GM21576 (cell line): ENCODE data around the gene ADAM22.

Source experiments
- ATAC-seq: cut with Tn5 transposase; IDR thresholded peaks from one replicate; pipeline ENCODE4 v1.9.1; 2021; ENCODE audit warnings: mild to moderate bottlenecking, moderate library complexity; ENCODE audit not compliant: unreplicated experiment

The ADAM22 gene

DNA sequence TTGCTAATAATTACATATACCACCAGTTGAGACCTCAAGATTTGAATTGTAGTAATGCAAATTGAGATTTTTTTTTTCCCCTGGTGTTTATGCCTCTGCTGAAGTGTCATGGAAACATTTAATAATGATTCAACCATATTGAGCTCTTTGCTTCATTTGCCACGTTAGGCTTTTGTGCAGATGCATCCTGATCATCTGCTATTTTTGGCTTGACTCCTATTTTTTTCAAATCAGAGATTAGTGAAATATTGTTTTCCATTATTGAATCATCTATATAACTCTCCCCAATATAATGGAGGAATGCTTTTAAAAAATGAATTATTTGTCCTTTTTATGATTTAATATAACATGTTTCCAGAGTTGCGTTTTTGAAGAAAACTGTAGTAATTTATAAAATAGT lies 170.7 kb downstream of the ADAM22 start:
- no peak for ATAC-seq

DNA sequence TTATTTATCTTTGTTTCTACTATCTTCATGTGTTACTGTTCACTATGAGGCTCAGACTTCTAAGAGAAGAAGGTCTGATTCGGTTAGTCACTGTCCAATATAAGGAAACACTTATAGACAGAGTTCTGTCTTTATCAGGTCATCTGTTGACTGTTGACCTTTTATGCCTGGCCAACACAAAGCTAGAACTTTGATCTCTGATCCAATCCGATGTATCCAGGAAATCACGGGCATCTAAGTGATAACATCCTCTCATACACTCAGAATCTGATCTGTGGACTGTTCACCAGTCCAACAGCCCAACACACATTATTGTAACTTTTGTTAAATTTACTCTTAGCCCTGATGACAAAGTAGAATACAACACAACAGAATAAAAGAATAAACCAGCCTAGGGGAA lies 171.2 kb downstream of the ADAM22 start:
- no peak for ATAC-seq

DNA sequence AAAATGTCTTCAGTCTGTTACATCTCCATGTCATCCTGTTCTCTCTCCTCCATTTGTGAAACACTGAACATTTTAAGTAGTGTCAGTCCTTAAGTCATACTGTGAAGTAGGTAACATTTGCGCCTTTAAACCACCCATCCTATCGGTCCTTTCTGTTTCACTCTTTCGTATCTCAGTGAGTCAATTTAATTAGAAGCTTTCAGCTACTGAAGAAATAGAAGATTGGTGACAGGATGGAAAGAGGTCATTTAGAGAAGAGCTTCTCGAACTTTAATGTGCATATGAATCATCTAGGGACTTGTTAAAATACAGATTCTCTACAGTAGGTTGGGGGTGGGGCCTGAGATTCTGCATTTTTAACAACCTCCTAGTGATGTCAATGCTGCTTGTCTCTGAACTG lies 172.4 kb downstream of the ADAM22 start:
- no peak for ATAC-seq

DNA sequence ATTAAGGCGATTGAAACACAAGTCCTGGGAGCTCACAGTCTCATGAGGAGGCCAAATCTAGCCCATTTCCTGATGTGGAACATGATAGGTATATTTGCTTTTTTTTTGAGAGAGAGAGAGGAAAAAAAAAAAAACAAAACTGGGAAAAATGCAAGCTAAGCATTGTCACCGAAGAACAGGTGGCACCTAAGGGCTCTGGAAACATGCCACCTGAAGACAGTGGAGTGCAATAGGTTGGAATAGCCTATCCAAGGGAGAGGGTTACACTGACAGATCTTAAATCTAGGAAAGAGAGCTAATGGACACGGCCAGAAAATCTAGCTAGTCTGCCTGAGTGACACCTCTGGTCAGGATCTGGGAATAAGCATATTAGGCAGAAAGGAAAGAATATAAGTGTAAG lies 175.6 kb downstream of the ADAM22 start:
- ATAC-seq: no peak

DNA sequence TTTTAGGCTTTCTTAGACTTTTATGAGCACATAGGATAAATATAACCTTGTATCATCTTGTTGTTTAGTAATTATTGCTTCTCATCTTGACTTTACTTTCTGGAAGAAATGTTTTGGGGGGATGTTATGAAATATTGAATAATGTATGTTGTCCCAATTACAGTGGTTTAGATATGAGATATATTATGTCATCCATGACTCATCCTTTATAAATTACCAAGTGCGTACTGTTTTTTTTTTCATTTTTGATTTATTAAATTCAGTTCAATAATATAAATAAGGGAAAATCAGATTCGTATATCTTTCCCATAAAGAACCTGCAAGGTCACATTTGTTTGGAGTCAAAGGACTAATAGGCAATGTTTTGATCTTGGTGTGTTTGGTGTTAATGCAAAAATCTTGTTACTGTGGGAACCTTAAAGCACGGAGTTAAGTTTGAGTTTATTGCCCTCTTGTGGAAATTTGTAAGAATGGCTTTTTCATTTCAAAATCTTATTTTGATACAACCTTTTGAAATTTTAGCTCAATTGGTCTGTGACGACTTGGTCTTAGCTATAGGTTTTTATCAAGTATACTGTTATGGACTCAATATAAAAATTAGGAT lies 177.2 kb downstream of the ADAM22 start:
- peak; percentile 67 for ATAC-seq

DNA sequence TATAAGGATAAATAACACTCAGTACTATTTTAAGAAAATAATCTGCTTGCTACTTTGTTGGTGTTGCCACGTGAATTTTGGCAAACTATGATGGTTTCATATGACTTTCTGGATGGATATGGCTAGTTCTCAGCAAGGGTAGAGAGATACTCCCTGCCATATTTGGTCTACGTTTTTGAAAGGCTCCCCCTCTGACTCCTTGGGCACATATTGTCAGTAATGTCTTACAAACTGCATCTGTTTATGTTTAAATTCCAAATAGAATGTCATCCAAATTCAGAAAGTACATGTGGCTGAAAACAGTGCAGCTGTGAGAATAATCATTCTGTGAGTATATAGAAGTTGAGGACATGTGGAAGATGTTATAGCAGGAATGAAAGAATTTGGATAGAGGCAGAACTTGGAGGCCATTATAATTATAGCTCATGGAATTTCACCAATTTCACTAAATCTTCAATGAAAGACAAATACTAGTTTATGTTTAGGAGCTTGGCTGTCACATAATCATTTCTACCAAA lies 178.0 kb downstream of the ADAM22 start:
- ATAC-seq: no peak

DNA sequence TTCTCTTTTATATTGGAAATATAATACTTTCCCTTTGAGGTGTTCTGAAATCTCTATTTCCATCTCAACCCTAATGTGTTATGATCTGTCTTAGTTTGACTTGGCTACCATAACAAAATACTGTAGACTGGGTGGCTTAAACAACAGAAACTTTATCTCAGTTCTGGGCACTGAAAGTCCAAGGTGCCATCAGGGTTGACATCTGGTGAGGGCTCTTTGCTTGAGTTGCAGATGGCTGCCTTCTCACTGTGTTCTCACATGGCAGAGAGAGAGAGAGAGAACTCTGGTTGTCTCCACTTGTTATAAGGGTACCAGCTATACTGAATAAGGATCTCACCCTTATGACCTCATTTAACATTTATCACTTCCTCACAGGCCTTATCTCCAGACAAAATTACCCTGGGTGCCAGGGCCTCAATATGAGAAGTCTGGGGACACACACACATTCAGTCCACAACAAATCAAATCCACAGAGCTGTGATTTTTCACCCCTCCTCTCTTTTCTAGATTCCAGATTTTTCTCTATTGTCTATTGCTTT lies 181.3 kb downstream of the ADAM22 start:
- ATAC-seq: no peak

DNA sequence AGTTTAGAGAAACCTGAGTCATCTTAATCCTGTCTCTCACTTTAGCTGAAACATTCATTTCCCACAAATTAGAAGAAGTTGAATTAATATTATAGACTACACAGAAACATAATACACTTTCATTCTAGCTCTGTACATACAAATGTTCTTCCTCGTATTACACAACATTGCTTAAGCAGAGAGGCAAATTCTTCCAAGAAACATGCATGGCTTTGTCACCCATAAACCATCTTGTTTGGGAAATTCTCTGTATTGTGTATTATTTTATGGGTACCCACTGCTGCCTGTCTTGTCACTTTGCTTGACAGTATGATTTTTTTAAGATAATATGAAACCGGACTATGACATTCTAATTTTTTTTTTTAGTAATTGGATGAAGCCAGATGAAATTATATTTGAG lies 181.8 kb downstream of the ADAM22 start:
- no peak for ATAC-seq

DNA sequence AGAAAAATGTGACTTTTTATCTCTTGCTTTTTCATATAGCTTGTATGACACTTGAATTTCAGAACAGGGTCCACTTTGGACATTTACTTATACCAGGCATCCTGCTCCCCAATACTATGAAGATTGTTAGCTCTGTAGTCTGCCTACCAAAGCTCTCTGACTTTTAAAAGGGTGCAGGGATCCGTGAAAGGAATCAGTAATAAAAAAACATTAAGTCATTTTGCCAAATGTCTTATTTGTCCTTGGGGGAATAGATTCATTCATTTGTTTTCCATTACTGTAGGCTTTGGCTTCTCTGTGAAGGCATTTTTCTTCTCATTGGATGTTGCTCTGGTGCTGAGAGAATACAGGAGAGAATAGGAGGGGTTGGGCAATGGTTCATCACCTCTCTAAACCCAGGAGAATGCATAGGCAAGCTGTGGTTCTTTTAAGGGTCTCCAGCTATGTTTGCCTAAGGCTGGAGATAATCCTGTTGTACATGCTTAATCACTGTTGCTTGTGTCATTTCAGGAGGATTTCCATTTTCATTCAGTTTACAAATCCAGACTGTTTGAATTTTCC lies 182.3 kb downstream of the ADAM22 start:
- no peak for ATAC-seq

DNA sequence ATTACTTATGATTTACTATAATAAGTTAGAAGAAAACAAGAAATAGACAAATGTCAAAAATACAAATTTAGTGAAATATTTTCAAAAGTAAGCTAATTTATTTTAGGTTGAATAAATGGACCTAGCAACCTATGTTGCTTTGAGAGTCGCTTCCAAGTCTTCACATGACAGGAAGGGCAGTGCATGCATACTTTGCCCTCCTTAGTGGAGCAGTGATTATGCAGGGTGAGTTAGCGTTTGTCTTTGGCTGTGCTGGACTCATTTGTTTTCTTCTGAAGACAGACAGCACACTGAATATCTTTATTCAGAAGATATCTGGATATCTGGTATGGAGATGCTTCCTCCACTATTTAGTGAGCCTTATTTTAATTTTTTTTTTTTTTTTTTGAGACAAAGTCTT lies 183.3 kb downstream of the ADAM22 start:
- ATAC-seq: no peak

DNA sequence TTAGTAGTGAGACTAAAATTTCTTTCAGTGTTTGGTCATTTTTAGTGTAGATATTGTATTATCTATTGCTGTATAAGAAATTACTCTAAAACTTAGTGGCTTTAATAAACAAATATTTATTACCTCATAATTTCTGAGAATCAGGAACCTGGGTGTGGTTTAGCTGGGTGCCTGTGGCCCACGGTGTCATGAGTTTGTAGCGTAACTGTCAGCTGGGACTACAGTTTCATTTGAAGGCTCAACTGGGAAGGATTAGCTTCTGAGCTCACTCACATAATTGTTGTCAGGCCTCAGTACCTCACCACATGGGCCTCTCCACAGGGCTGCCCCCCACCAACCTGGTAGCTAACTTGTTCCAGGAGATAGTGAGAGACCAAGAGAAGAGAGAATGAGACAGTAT lies 187.3 kb downstream of the ADAM22 start:
- ATAC-seq: no peak

DNA sequence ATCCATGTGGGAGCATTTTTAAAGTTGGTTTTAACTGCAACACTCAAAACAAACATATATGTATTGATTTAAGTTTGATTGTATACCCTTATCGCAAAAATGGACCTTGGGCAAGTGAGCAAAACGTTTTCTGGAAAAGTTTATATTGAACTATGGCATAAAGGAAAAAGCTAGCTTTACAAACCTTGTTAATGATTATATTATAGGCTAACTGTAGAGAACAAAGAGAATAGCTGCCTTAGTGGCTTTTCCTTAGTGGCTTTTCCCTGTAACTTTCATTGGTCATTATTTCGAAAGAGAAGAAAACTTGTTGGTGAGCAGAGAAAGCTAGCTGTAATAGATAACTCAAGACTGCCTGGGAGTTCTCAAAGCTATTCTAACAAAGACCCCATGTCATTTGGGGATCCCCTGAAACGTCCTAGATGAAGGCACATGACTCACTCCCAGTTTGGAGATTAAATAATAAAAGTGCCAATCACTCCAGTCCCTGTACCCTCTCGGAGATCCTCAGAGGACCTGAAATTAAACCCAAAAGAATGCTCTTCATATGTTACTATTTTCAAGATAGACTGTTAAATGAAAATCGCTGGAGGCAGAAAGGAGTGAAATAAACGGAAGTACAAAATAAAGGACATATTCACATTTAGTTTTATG lies 193.7 kb downstream of the ADAM22 start:
- no peak for ATAC-seq

DNA sequence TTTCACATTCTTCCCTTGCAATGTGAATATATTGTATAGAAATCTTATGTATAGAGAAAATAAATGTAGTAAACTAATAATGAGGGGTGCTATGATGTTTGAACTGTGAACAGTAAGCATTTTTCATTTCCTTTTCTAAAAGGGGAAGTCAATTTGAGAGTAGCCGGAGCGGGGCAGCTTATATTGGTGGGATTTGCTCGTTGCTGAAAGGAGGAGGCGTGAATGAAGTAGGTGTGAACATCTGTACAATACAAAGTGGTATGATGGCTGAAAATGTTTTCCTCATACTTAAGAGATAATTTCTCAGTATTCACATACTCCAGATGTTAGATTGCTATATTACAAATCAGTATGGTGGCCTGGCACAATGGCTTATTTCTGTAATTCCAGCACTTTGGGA lies 198.7 kb downstream of the ADAM22 start:
- ATAC-seq: peak; percentile 88

DNA sequence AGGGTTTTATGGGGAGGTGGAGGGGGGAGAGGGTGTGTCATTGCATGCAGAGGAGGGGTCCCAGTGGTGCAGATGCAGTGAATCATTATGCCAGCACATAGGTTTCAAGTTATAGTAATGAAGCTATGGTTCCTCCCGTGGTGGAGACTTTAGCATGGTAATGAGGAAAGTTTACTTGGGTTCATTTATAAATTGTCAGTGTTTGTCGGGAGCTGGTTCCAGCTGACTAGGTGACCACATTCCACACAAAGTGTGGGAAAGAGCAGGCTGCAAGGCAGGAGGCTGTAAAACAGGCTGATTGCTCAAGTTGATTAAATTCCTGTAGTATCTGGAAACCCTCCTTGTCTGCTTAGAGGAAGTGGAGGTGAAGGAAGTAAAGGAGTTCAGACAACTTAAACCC lies 206.9 kb downstream of the ADAM22 start:
- no peak for ATAC-seq

DNA sequence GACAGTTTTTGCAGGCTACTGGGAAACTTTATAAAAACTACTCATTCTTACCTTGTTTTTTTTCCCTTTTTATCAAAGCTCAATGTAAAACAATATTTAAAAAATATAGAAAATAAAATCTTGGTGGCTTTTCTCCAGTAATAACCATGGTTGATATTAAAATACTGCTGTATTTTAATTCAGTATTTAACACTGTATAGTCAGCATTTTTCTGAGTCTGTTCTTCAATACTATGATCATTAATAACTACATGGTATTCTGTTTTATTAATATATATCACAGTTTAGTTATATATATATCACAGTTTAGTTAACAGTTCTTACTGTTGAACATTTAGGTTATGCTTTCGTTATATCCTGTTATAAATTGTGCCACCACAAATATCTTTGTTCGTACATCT lies 207.4 kb downstream of the ADAM22 start:
- ATAC-seq: no peak

DNA sequence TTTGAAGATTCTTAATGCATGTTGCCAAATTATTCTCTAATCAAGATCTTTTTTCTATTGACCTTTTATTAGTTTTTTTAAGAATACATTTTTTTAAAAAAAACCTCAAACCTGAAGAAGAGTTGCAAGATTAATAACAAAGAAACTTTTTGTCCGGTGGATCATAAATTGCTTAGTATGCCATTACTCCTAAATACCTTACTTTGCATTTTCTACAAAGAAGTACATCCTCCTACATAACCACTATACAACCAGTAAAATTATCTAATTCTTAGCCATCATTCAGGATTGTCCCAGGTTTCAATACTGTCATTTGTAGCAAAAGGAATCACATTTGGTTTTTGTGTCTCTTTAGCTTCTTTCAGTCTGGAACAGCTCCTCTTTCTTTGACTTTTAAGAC lies 207.9 kb downstream of the ADAM22 start:
- no peak for ATAC-seq

DNA sequence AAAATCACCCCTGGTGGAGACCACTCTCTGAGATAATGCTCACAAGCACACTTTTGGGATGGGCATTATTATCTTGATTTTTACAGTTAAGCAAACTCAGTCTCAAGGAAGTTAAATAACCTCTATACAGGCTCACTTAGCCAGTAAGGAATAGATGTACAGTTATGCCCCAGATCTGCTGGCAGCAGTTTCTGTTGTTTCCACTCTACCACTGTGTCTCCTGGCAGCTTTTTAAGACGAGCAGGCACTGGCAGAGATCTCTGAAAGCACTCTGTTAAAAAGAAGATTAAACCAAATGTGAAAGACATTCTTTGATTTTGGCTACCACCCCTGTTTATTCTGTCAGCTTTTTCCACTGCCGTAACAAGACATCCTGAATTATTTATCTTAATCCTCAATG lies 212.6 kb downstream of the ADAM22 start:
- no peak for ATAC-seq

DNA sequence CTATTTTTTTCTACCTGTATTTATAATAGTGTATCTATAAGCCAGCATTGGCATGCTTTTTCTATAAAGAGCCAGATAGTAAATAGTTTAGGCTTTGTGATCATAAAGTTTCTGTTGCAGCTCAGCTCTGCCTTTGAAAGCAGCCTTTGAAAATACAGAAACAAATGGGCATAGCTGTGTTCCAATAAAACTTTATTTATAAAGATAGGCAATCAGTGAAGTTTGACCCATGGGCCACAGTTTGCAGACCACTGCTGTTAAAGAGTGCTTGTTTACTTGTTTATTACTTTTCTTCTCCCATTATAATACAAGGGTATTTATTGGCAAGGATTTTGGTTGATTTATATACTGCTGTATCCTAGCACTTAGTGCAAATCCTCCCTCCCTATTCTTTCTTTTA lies 213.3 kb downstream of the ADAM22 start:
- no peak for ATAC-seq

DNA sequence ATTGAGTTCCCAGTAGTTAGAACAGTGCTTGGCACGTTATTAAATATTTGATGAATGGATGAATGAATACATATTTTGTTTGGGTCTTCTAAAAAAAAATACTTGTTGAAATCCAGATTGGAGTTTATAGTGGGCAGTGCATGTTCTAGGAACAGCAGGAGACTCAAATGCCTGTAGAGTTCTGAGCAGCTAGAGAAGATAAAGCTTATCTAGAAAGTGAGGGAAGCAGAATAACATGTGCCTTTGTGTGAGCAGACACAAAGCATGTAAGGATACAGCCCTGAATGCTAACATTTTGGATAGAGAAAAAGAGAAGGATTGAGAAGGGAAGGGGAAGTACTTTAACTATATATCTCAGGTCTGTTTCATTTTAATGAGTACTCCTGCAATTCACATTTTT lies 213.9 kb downstream of the ADAM22 start:
- ATAC-seq: no peak

DNA sequence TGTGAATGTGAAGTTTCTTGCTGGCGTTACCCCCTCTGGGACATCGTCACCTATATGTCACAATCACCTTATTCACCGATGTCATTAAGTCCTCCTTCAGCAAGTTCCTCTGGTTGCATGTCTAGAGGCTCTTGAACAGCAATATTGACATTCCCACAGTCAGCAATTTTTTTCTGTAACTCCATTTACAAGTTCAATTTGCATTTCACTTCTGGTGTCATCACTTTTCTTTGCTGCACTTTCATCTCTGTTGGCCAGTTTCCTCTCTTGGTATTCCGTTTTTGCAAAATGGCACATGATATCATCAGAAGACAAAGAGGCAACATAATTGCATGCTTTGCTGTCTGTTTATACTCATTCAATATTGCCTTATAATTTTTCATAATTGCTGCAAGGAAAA lies 216.0 kb downstream of the ADAM22 start:
- ATAC-seq: no peak

DNA sequence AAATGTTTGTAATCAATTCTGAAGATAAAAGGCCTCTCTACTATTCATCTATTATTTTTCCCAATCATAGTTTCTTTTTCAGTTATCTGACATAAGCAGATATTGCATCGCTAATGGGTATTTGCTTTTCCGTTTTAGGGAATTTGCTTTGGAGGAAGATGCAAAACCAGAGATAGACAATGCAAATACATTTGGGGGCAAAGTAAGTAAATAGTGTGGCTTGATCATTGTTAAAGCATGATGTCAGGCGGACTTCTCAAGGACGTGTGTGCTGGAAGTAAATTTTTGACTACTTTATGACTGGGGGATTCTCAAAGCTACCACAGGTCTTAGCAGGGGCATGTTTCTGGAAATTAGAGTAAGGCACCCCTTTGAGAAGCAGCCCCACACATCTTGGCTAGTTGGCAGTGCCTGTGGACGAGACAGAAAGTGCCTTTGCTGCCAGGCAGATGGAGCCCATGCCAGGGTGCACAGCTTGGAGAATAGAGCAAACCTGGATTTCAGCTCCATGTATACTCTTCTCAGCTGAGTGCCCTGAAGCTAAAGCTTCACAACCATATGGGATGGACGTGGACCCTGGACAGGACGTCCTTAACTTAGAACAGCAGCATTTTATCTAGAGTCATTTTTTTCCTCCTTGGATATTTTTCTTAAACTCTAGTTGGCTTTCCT lies 217.2 kb downstream of the ADAM22 start:
- no peak for ATAC-seq

DNA sequence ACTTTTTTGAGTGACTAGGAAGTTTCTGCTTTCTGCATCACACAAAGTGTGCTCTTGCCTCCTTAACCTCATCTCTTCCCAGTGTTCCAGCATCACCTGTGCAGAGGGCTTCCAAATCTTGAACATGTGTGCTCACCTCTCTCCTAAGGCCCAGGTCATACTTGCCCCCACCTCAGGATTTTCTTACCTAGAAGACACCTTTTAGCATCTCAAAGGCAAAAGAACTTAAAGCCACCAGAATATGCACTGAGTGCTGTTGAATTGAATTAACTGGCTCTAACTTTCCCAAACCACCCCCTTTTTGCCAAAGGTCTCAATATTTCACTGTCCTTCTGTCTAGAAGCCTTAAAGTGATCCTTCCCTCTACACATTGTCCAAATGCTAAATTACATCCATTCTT lies 219.3 kb downstream of the ADAM22 start:
- ATAC-seq: no peak
